GM12873 (cell line): ENCODE data around the gene FBN1.

Source experiments
- TF ChIP-seq, protein P1 (sequence below): IDR thresholded peaks from 2 replicates; pipeline ENCODE4 v1.5.1; 2012; ENCODE audit warnings: low read depth, mild to moderate bottlenecking, moderate library complexity, low read length, control low read depth; ENCODE audit not compliant: insufficient read depth; ENCODE audit errors: missing control alignments

The FBN1 gene

DNA sequence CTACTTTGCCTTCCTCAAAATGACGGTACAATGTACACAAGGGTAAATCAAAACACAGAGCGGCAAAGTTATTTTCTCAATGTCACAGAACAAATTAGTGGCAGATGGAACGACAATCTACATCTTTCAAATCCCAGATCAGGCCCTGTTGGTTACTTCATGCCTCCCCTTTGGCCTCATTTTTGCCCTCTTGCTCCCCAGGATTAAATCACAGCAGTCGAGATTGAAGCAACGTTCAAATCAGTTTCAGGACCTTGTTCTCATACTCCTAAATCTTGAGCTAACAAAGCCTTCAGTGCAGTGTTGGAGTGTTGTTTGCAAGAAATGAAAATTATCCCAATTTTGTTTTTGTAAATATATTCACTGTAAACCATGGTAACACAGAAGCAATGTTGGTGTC, 91.4 kb downstream of the FBN1 start:
- TF ChIP-seq, protein P1, sequence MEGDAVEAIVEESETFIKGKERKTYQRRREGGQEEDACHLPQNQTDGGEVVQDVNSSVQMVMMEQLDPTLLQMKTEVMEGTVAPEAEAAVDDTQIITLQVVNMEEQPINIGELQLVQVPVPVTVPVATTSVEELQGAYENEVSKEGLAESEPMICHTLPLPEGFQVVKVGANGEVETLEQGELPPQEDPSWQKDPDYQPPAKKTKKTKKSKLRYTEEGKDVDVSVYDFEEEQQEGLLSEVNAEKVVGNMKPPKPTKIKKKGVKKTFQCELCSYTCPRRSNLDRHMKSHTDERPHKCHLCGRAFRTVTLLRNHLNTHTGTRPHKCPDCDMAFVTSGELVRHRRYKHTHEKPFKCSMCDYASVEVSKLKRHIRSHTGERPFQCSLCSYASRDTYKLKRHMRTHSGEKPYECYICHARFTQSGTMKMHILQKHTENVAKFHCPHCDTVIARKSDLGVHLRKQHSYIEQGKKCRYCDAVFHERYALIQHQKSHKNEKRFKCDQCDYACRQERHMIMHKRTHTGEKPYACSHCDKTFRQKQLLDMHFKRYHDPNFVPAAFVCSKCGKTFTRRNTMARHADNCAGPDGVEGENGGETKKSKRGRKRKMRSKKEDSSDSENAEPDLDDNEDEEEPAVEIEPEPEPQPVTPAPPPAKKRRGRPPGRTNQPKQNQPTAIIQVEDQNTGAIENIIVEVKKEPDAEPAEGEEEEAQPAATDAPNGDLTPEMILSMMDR: no peak

- TF ChIP-seq, protein P1: no peak
These were observed 92.0 kb downstream of the FBN1 start for GRCh38 chr15:48553559-48553958.

DNA sequence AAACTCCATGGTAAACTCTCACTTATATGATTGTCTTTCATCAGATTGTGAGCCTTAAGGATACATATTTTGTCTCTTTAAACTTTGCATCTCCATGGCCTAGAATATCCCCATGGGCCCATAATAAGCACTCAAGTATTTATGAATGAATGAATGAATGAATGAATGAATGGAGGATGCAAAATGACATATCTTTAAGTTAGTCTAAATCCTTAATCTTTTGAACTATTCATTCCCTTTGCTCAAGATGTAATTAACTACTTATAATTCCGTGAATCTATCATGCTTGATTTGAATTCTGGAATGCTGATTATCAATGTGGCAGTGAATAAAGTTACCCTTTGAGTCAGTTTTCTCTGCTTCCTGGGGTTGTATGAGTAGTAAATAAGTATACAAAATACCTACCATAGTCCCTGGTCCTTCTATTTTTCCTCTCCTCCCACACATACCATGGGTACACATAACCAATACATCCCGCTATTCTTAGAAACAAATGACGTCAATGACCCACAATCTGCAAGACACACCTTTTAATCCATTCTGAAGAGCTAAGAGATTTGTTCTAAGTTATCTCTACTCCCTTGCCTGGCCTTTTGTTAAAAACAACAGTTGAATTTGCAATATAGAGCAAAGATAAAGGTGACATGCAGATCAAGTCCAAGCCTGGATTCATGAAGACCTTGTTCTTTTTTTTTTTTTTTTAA, 94.5 kb downstream of the FBN1 start:
- TF ChIP-seq, protein P1: no peak

DNA sequence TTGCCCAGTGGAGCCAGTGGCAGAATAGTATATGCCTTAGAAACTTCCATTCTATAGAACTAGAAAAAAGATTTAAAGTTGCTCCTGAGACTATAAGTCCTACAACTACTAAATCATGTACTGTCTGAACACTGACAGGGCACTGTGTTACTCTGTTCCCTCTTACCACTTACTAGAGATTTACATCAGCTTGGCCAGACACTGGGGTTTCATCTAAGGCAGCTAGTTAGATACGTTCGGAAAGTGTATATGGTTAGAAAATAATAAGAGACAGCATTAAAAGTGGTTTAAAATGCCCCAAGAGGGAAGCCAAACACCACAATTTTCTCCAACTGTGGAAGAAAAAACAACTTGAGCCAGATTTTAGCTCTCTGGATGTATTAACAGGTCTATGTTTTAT, 97.1 kb downstream of the FBN1 start:
- TF ChIP-seq, protein P1: no peak

DNA sequence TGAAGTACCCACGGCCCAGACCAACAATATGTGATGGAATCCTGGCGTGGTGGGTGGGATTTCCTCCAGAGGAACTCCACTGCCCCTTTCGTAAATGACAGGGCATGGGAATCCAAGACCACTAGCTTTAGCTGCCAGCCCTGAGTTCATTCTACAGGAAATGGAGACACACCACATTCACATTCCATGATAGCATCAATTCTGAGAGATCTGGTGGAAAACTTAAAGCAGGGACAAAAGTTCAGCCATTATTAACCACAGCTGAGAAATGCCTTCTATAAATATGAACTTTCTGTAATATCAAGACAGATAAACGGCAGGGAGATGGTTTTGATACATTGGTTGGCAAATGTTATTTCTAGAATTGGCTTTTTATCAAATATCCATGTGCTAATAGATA, 98.2 kb downstream of the FBN1 start:
- TF ChIP-seq, protein P1: no peak

DNA sequence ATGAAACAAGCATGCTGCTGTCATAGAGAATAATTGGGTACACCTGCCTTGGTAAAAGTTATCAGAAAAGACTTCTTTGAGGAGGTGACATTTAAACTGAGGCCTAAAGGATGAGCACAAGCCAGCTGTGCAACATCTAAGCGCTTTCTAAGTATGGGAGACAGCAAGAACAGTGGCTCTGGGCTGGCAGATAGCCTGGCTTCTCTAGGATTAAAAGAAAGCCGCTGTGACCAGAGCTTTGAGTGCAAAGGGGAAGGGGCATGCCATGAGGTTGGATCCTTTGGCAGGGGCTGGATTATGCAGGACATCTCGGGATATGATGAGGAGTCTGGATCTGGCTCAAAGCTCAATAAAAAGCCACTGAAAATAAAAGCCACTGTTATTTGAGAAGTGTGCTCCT, 99.2 kb downstream of the FBN1 start:
- TF ChIP-seq, protein P1: no peak

GRCh38 chr15:48544778-48545177, 100.7 kb downstream of the FBN1 start:
- TF ChIP-seq, protein P1: no peak
